Measurements from ENCODE around the gene MYL7.
A peak's percentile ranks its signal among the peaks of the same experiment; 100 is the strongest.

MYL7 gene

GRCh38 chr7:44149571-44150465 lies 8.7 kb upstream of the MYL7 start:
- no peak for DNase-seq

GRCh38 chr7:44148961-44149536 lies 7.9 kb upstream of the MYL7 start:
- no peak for DNase-seq

- no peak for DNase-seq
Observed at GRCh38 chr7:44148166-44148565, 7.0 kb upstream of the MYL7 start.

- DNase-seq: no peak
Observed at GRCh38 chr7:44147026-44147991, 6.2 kb upstream of the MYL7 start.

- DNase-seq: peak; percentile 69 to 70
Observed at GRCh38 chr7:44145969-44146911, 5.1 kb upstream of the MYL7 start.

GRCh38 chr7:44145479-44145968 lies 4.4 kb upstream of the MYL7 start:
- peak; percentile 63 to 68 for DNase-seq

- no peak for DNase-seq
Observed at GRCh38 chr7:44144968-44145478, 3.9 kb upstream of the MYL7 start.

- DNase-seq: no peak
Observed at GRCh38 chr7:44144426-44144967, 3.4 kb upstream of the MYL7 start.

GRCh38 chr7:44143646-44144250 lies 2.6 kb upstream of the MYL7 start:
- DNase-seq: no peak

GRCh38 chr7:44142028-44142427 lies 896 bp upstream of the MYL7 start:
- no peak for DNase-seq

- no peak for DNase-seq
Observed at GRCh38 chr7:44140341-44140740, 791 bp downstream of the MYL7 start.

GRCh38 chr7:44139311-44140010 lies 1.7 kb downstream of the MYL7 start:
- no peak for DNase-seq

GRCh38 chr7:44138698-44139097 lies 2.4 kb downstream of the MYL7 start:
- no peak for DNase-seq

- DNase-seq: no peak
Observed at GRCh38 chr7:44136731-44137130, 4.4 kb downstream of the MYL7 start.

GRCh38 chr7:44134943-44135628 lies 6.0 kb downstream of the MYL7 start:
- no peak for DNase-seq

- DNase-seq: no peak
Observed at GRCh38 chr7:44133295-44133694, 7.8 kb downstream of the MYL7 start.

GRCh38 chr7:44132039-44132438 lies 9.1 kb downstream of the MYL7 start:
- no peak for DNase-seq

- DNase-seq: no peak
Observed at GRCh38 chr7:44131173-44132029, 9.7 kb downstream of the MYL7 start.

Measured in activated CD4-positive, alpha-beta T cell treated with anti-CD3 and anti-CD28 coated beads for 4 hours (primary cell).